ENCODE measurements around the gene ZRANB3.

DNA sequence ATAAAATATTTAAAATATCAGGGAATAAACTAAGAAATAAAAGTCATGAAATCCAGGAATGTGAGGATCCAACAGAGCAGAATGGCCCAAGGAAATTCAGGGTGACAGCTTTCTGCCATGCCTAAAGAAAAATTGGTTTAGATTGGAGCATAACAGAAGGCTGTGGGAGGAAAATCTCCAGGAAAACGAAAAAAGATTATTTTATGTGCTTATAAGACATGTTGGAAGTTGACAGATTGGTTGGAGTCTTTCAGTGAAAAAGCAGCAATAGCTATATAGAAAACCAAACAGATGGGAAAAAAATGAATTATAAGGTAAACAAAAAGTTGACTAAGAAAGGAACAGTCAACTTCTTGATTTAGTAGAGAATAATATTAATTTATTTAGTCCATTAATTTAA, 203.9 kb downstream of the ZRANB3 start:
- TF ChIP-seq, protein P1, sequence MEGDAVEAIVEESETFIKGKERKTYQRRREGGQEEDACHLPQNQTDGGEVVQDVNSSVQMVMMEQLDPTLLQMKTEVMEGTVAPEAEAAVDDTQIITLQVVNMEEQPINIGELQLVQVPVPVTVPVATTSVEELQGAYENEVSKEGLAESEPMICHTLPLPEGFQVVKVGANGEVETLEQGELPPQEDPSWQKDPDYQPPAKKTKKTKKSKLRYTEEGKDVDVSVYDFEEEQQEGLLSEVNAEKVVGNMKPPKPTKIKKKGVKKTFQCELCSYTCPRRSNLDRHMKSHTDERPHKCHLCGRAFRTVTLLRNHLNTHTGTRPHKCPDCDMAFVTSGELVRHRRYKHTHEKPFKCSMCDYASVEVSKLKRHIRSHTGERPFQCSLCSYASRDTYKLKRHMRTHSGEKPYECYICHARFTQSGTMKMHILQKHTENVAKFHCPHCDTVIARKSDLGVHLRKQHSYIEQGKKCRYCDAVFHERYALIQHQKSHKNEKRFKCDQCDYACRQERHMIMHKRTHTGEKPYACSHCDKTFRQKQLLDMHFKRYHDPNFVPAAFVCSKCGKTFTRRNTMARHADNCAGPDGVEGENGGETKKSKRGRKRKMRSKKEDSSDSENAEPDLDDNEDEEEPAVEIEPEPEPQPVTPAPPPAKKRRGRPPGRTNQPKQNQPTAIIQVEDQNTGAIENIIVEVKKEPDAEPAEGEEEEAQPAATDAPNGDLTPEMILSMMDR (IDR thresholded peaks at IDR 0.05; ENCODE audit: poor library complexity), result no peak
- TF ChIP-seq EZH2 (IDR thresholded peaks at IDR 0.05; ENCODE audit: borderline replicate concordance) (no peak), EZH2phosphoT487 (IDR thresholded peaks at IDR 0.05; ENCODE audit: low read depth, severe bottlenecking, unreplicated experiment) (no peak)

All from hepatocyte (in vitro differentiated cells).